PC-3 (cell line): ENCODE data around the gene AVL9. TPM values are rescaled to one million over a fixed set of nuclear protein-coding genes. Genes with fewer than 3 reads are reported as not detected.

Experiments
- ATAC-seq: fragments of 200-7000 bp; cut with Tn5 transposase; 2 replicates; pipeline ENCODE4 v1.9.1; 2020; ENCODE audit warnings: mild to moderate bottlenecking, moderate library complexity
- BruUV-seq: library from RNA; stranded (reverse); fragments of 400-500 nt; replicated peaks from 2 replicates; lab custom pipeline; 2021; lab: Mats Ljungman, UMichigan
- CTCF ChIA-PET: fragments of 300-600 bp; sonication (Branson Sonifier 250); formaldehyde crosslinking; loops from one replicate; lab custom pipeline; 2022; ENCODE audit warnings: antibody characterized with exemption; lab: Charles Lee
- POLR2A ChIA-PET: fragments of 300-600 bp; sonication (Branson Sonifier 250); formaldehyde crosslinking; loops from one replicate; lab custom pipeline; 2022; ENCODE audit warnings: antibody characterized with exemption; ENCODE audit not compliant: unreplicated experiment; lab: Charles Lee
- DNase-seq: peaks from one replicate; pipeline ENCODE4 v3.0.0-alpha.2; 2015
- H2AFZ ChIP-seq: fragments of 300-600 bp; sonication (generic); 2 replicates; pipeline ENCODE4 v1.6.0; 2016; ENCODE audit warnings: antibody characterized with exemption, low read length
- H3F3A ChIP-seq: fragments of 300-600 bp; sonication (generic); one replicate; pipeline ENCODE4 v1.6.0; 2017; ENCODE audit warnings: antibody characterized with exemption, low read length, control low read depth, mild to moderate bottlenecking; ENCODE audit not compliant: unreplicated experiment
- H3K27ac ChIP-seq: fragments of 300-600 bp; sonication (generic); 2 replicates; pipeline ENCODE4 v1.5.1; 2016; ENCODE audit warnings: mild to moderate bottlenecking, low read length
- H3K27me3 ChIP-seq: fragments of 300-600 bp; sonication (generic); 2 replicates; pipeline ENCODE4 v1.6.1; 2016; ENCODE audit warnings: low read length, mixed read lengths
- H3K36me3 ChIP-seq: fragments of 300-600 bp; sonication (generic); 2 replicates; pipeline ENCODE4 v1.6.1; 2016; ENCODE audit warnings: low read depth, mixed run types, low read length, mixed read lengths
- H3K4me1 ChIP-seq: fragments of 300-600 bp; sonication (generic); 2 replicates; pipeline ENCODE4 v1.5.1; 2016; ENCODE audit warnings: low read length; ENCODE audit not compliant: insufficient read depth
- H3K4me2 ChIP-seq: fragments of 300-600 bp; sonication (generic); 2 replicates; pipeline ENCODE4 v1.6.0; 2016; ENCODE audit warnings: low read length
- H3K4me3 ChIP-seq: fragments of 300-600 bp; sonication (generic); 2 replicates; pipeline ENCODE4 v1.5.1; 2016; ENCODE audit warnings: mild to moderate bottlenecking, low read length, mixed read lengths
- H3K79me2 ChIP-seq: fragments of 300-600 bp; sonication (generic); 2 replicates; pipeline ENCODE4 v1.6.1; 2017; ENCODE audit warnings: low read length, mixed read lengths
- H3K9ac ChIP-seq: fragments of 300-600 bp; sonication (generic); 2 replicates; pipeline ENCODE4 v1.6.0; 2016; ENCODE audit warnings: mild to moderate bottlenecking, low read length
- H3K9me2 ChIP-seq: fragments of 300-600 bp; sonication (generic); replicated peaks from 2 replicates; pipeline ENCODE4 v1.6.1; 2016; ENCODE audit warnings: mixed run types, low read length, mixed read lengths
- H3K9me3 ChIP-seq: fragments of 300-600 bp; sonication (generic); 2 replicates; pipeline ENCODE4 v1.6.1; 2016; ENCODE audit warnings: low read length, mixed read lengths
- H4K20me1 ChIP-seq: fragments of 300-600 bp; sonication (generic); 2 replicates; pipeline ENCODE4 v1.6.1; 2016; ENCODE audit warnings: low read length, mixed read lengths
- CTCF ChIP-seq: fragments of 300-600 bp; sonication (generic); conservative IDR thresholded peaks from 2 replicates; pipeline ENCODE4 v1.5.1; 2017; ENCODE audit warnings: antibody characterized with exemption, low read depth, mild to moderate bottlenecking, low read length
- EZH2 ChIP-seq: fragments of 300-600 bp; sonication (generic); IDR thresholded peaks from one replicate; pipeline ENCODE4 v1.6.1; 2017; ENCODE audit warnings: antibody characterized with exemption, mild to moderate bottlenecking, low read length; ENCODE audit not compliant: unreplicated experiment
- EZH2phosphoT487 ChIP-seq: fragments of 300-600 bp; sonication (generic); IDR thresholded peaks from 2 replicates; pipeline ENCODE4 v1.6.1; 2018; ENCODE audit warnings: mild to moderate bottlenecking, antibody characterized with exemption, low read length, borderline replicate concordance
- intact Hi-C: fragments of 100-400 bp; cut with micrococcal nuclease; formaldehyde crosslinking; loops from 2 replicates; pipeline ENCODE4 v1.9.0; 2023
- total RNA-seq: library from RNA; depleted of rRNA; stranded (reverse); fragments of >200 nt; gene quantifications from 2 replicates; pipeline ENCODE4 v1.2.3, GENCODE V29; 2014

AVL9 gene
- total RNA-seq, 1 experiment from 2014 or later = 13.2 TPM

- Histone ChIP-seq H3K27me3 (no peaks in the 10 kb centered on the region), H3K36me3 (no peaks in the 10 kb centered on the region), H4K20me1 (no peaks in the 10 kb centered on the region), H3K79me2 (no peaks in the 10 kb centered on the region), H3K27ac (no peak overlapping the region), H3K4me2 (no peak overlapping the region), H3K9me3 (no peaks in the 10 kb centered on the region), H3K9ac (no peak overlapping the region), H2AFZ (no peak overlapping the region), H3F3A (no peaks in the 10 kb centered on the region), H3K4me1 (peaks cover 10% of the 10 kb centered on the region), H3K4me3 (no peak overlapping the region), H3K9me2 (no peaks in the 10 kb centered on the region)
- ChIA-PET POLR2A (no interaction called here), CTCF (interaction anchor here (0.7 to 1.0 kb wide), 2 partner anchors 264 to 269 kb away, joined by 3 to 8 read pairs; no protein-coding TSS in a partner anchor)
- no peak for TF ChIP-seq EZH2phosphoT487
- peak; percentile 89 for TF ChIP-seq CTCF
- DNase-seq = peak; percentile 68
- intact Hi-C loops = loop anchor here (1.0 kb wide), 2 partner anchors 269 to 735 kb away; no protein-coding TSS in a partner anchor
- BruUV-seq = no TSS peak
- peak; percentile 34; the same call in 1 of the 2 replicates for ATAC-seq
Observed at GRCh38 chr7:32479574-32480200, 15.6 kb upstream of the AVL9 start.

- Histone ChIP-seq H3K4me2 (no peak overlapping the region), H3K27me3 (no peaks in the 10 kb centered on the region), H3K27ac (no peak overlapping the region), H3K9ac (no peak overlapping the region), H3K9me3 (no peaks in the 10 kb centered on the region), H3F3A (no peaks in the 10 kb centered on the region), H3K4me1 (peaks cover 10% of the 10 kb centered on the region), H3K79me2 (no peaks in the 10 kb centered on the region), H2AFZ (no peak overlapping the region), H3K4me3 (no peak overlapping the region), H3K9me2 (no peaks in the 10 kb centered on the region), H3K36me3 (peaks cover under 1% of the 10 kb centered on the region; the same call in 1 of the 2 replicates), H4K20me1 (no peaks in the 10 kb centered on the region)
- no peak for ATAC-seq
- intact Hi-C loops = no loop called here
- DNase-seq = no peak
- ChIA-PET CTCF (no interaction called here), POLR2A (no interaction called here)
- BruUV-seq = no TSS peak
- TF ChIP-seq EZH2 (no peak), EZH2phosphoT487 (no peak), CTCF (no peak)
Observed at GRCh38 chr7:32481176-32481575, 14.1 kb upstream of the AVL9 start.

GRCh38 chr7:32481921-32482320 is 13.4 kb upstream of the AVL9 start:
- intact Hi-C loops = no loop called here

More at GRCh38 chr7:32481921-32482320, 13.4 kb upstream of the AVL9 start:
- H3K9me2 ChIP-seq = no peaks in the 10 kb centered on the region
- no peaks in the 10 kb centered on the region for H4K20me1 ChIP-seq
- peaks cover 8% of the 10 kb centered on the region for H3K4me1 ChIP-seq
- H3K9ac ChIP-seq = no peak overlapping the region
- no peaks in the 10 kb centered on the region for H3F3A ChIP-seq
- no peak overlapping the region for H3K4me2 ChIP-seq
- no peaks in the 10 kb centered on the region for H3K9me3 ChIP-seq
- no peak overlapping the region for H3K4me3 ChIP-seq
- no peaks in the 10 kb centered on the region for H3K79me2 ChIP-seq
- ATAC-seq (no peak), DNase-seq (no peak)
- CTCF ChIA-PET = no interaction called here
- peaks cover 7% of the 10 kb centered on the region; the same call in 1 of the 2 replicates for H3K36me3 ChIP-seq
- no peak overlapping the region for H2AFZ ChIP-seq
- POLR2A ChIA-PET = no interaction called here
- no TSS peak for BruUV-seq
- H3K27ac ChIP-seq = no peak overlapping the region
- no peaks in the 10 kb centered on the region for H3K27me3 ChIP-seq
- TF ChIP-seq EZH2 = no peak
- TF ChIP-seq CTCF = no peak
- TF ChIP-seq EZH2phosphoT487 = no peak
